NCI-H748 treated with DMSO at 0.1 percent for 48 hours (cell line): Measurements from ENCODE around the gene RHOF.

Experiments used
- DNase-seq: peaks from one replicate; lab custom pipeline; 2025; lab: John Stamatoyannopoulos, UW

The RHOF gene, protein sequence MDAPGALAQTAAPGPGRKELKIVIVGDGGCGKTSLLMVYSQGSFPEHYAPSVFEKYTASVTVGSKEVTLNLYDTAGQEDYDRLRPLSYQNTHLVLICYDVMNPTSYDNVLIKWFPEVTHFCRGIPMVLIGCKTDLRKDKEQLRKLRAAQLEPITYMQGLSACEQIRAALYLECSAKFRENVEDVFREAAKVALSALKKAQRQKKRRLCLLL

DNA sequence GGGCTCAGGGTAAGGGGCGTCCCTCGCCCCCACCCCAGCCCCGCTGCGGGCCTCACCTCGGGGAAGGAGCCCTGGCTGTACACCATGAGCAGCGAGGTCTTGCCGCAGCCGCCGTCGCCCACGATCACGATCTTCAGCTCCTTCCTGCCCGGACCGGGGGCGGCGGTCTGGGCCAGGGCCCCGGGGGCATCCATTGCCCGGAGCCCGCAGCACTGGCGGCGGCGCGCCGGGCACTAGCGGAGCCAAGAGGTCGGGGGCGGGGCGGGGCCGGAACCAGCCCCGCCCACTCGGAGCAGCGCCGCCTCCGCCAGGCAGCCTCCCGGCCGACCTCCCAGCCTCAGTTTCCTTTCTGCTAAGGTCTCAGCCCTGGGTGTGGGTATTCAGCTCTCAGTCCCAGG, at the start of gene RHOF:
TSS of gene RHOF (minus strand) at position 249 of the 398 bp plus-strand sequence. CDS start at position 194, 55 bp downstream.
- DNase-seq: no peak

- DNase-seq: no peak
Measured at GRCh38 chr12:121839993-121840761, 46.7 kb upstream of the RHOF start.

GRCh38 chr12:121839106-121839992, 45.9 kb upstream of the RHOF start:
- DNase-seq: peak; percentile 95

- DNase-seq: no peak
Measured at GRCh38 chr12:121838126-121838525, 44.6 kb upstream of the RHOF start.

DNA sequence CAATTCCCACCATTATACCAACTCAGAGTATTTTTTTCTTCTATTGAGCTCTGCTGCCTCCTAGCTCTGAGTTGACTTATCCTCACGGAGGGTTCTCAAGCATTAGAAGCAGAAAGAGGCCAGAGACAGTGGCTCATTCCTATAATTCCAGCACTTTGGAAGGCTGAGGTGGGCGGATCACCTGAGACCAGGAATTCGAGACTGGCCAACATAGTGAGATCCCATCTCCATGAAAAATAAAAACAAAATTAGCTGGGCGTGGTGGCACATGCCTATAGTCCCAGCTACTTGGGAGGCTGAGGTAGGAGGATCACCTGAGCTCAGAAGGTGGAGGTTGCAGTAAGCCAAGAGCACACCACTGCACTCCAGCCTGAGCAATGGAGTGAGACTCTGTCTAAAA, 44.2 kb upstream of the RHOF start:
- DNase-seq: no peak

DNA sequence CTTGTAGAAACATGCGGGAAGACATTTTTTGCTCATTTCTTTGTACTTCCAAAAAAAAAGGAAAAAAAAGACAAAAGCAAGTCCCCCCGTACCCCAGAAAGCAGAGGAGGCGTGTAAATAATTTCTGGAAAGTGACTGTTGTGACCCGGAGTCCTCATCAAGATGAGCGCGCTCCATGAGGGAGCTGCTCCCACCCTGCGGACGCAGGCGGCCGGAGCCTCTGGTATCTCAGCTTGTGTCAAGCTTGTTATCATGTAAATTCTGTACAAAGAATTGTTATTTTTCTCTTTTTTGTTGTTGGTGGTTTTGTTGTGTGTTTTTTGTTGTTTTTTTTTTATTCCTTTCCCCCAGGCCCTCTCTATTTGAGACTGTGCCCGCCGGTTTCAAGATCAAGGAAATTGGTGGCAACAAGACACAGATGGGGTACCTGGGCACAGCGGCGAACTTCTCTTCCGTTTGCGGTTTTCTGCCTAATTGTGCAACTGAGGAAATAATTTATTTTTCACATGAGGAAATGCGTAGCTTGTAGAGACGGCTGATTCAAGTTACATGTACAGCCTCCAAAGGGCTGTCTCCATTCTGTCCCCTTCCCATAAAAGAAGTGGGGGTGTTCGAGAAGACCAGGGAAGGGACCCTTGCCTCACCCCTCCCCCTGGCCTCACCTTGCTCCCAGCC, 38.2 kb upstream of the RHOF start:
- DNase-seq: no peak

GRCh38 chr12:121830588-121831265, 37.2 kb upstream of the RHOF start:
- DNase-seq: no peak

DNA sequence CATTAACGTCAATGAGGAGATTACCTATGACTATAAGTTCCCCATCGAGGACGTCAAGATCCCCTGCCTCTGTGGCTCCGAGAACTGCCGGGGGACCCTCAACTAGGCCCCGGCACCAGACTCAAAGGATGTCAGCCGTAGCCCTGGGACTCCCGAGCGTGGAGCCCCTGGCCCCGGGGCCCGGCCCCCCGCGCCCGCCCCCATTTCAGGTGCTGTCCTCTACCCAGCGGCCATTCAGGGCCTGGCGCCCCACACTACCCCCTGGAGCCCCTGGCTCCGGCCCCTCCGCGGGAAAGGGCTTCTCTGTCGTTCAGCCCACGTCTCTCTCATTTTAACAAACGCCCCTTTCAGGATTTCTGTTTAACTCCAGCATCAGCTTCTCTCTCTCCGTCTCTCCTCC, 36.6 kb upstream of the RHOF start:
- no peak for DNase-seq

GRCh38 chr12:121829250-121829918, 35.9 kb upstream of the RHOF start:
- no peak for DNase-seq

GRCh38 chr12:121828826-121829225, 35.3 kb upstream of the RHOF start:
- DNase-seq: no peak

- no peak for DNase-seq
Measured at GRCh38 chr12:121828306-121828705, 34.8 kb upstream of the RHOF start.

GRCh38 chr12:121827351-121828099, 34.0 kb upstream of the RHOF start:
- DNase-seq: no peak

DNA sequence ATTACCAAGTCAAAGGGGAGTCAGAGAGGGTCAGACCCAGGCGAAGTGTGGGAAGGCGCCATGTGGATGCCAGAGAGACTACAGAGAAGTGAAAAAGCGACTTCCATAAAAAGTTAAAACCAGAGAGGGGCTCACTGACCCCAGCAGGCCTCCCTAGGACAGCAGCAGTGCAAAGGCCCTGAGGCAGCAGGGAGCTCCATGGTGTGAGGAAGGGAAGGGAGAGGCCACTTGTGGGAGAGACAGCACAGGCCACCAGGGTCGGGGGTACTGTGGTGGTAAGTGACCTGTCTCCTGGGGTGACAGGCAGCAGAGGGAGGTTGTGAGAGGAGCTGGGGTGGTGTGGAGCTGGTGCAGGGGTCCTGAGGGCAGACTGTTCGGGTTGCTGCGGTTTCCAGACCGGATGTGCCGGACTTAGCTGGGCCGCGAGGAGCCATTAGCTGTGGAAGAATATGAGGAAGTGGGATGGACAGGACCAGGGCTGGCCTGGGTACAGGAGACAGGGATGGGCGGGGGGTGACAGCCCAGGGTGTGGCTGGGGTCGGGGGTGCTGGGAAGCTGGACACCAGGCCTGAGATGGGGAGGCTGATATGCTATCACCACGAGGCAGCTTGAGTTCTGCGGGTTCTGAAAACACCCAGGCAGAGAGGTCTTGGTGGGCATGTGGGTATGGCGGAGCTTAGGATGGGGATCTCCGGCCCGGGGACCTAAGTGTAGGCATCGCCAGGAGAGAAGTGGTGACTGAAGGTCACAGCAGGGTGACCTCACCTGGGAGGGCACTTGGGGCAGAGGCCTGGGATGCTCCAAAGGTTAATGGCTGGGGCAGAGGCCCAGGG, 33.0 kb upstream of the RHOF start:
- DNase-seq: no peak

GRCh38 chr12:121825041-121825523, 31.6 kb upstream of the RHOF start:
- no peak for DNase-seq

- no peak for DNase-seq
Measured at GRCh38 chr12:121823727-121824115, 30.2 kb upstream of the RHOF start.

- no peak for DNase-seq
Measured at GRCh38 chr12:121823101-121823726, 29.7 kb upstream of the RHOF start.

DNA sequence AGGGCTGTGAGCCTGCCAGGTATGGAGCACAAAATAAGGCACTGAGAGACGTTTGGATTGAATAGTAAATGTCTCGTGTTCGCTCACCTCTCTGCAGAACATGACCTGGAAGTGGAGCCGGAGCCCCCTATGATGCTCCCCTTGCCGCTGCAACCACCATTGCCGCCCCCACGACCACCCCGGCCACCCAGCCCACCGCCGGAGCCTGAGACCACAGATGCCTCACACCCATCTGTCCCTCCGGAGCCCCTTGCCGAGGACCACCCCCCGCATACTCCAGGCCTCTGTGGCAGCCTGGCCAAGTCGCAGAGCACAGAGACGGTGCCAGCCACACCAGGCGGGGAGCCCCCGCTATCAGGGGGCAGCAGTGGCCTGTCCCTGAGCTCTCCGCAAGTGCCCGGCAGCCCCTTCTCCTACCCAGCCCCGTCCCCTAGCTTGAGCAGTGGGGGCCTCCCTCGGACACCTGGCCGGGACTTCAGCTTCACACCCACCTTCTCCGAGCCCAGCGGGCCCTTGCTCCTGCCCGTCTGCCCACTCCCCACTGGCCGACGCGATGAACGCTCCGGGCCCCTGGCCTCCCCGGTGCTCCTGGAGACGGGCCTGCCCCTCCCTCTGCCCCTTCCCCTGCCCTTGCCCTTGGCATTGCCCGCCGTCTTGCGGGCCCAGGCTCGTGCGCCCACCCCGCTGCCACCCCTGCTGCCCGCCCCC, 29.1 kb upstream of the RHOF start:
- no peak for DNase-seq

GRCh38 chr12:121820056-121820455, 26.6 kb upstream of the RHOF start:
- no peak for DNase-seq
